Activated CD8-positive, alpha-beta memory T cell treated with anti-CD3 and anti-CD28 coated beads, Interleukin-2, amount 50 U/mL, for 24 hours (primary cell): ENCODE measurements around the gene CARD19.

ENCODE experiments used
- DNase-seq: peaks from one replicate; pipeline ENCODE4 v3.0.0-alpha.2; 2020; ENCODE audit errors: extremely low read depth

The CARD19 gene

DNA sequence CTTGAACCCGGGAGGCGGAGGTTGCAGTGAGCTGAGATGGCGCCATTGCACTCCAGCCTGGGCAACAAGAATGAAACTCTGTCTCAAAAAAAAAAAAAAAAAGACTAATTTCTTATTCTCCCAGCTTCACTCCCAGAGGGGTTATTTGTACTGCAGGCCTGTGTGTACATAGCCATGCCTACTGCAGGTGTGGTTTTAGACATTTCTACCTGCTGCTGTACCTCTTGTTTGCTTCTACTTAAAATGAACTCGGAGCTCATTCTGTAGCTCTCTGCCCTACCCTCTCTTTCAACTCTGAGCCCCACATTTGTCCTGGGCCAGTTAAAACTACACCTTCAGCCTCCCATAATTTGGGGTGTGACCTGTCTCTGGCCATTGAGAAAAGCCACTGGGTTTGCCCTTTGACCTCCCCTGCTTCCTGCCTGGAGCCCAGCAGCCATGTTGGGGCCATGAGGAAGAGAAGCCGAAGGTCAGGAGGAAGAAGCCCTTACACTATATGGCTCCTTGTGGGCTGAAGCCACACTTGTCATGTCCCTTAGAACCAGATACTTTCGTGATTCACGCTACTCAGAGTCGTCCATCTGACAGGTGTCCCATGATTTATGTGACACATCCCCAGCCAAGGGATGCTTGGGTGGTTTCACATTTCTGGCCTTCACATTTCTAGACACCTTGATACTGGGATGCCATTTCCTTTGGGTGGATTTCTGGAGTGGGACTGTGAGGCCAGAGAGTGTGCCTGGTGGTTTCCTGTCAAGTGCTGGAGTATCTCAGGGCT is 9.4 kb upstream of the CARD19 start:
- no peak for DNase-seq

DNA sequence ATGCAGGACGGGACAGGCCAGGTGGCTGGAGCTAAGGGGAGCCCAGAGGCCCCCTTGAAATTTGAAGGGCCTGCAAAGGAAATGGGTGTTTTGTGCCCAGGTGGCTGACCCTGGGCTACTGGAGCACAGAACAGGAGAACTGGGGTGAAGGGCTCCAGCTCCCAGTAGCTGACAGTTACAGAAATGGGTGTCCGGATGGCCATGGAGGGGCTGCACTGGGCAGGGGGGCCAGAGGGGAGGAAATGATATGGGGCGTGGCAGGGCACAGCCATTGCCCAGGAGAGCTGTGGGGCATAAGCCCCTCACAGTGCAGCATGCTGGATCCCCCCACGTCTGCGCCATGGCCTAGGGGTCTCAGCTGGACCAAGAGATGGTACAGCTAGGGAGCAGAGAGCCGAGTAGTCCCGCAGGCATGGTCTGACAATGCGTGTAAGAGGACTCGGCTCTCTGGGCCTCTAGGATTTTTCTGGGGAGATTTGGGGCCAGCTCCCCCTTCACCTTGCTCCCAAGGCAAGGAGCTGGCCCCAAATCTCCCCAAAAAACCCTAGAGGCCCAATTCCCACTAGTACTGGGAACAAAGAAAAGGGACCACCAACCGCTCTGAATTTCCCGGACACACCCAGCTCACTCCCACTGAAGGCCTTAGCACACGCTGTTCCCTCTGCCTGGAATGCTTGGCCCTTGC is 7.9 kb upstream of the CARD19 start:
- no peak for DNase-seq

DNA sequence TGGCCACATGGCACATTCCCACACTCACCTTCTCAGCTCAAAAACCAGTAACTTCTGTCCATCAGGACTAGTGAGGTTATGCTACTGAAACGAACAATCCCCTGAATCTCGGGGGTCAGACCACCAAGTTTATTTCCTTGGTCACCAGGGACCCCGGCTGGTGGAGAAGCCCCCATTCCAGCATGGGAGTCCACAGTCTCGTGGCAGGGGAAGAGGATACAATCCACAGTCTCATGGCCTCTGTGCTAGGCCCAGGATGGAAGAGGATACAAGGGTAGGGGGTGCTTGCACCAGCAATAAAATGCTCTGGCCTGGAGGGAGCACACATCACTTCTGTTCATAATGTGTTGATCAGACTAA is 7.4 kb upstream of the CARD19 start:
- DNase-seq = no peak

DNA sequence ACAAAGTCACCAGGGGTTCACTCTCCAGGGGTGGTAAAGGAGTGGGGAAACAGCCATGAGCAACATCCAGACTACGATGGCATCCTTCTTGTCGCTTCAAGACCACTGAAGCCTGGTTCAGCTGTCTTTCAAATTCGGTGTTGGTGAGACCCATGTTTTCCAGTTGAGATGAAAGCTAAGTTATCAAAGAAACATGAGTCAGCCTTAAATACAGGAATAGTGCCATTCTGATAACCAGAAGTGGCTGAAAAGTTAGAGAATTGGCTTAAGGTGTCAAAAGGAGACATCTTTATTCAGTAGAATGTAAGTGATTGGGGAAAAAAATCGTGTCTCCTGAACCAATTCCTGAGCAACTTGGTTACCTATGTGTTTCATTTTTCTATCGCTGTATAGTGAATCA is 7.0 kb upstream of the CARD19 start:
- no peak for DNase-seq

DNA sequence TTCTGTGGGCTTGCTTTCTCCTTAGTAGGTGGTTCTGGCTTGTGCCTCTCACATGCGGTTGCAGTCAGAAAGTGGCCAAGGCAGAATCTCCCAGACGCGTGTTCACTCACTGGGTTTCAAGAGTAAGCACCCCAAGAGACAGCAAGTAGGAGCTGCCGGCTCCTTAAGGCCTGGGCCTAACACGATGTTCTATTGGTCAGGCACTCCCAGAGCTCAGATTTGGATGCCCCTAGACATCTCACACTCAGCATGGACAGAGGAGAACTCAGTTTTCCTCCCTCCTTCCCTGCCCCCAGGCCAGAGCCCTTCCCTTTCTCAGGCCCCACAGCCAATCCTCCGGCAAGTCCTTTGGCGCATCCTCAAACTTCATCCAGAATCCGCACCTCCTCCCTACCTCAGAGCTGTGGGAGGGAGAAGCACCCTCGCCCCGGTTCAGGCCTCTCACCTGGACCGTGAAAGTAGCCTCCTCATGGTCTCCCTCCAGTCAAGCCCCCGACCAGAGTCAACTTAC is 6.5 kb upstream of the CARD19 start:
- no peak for DNase-seq

DNA sequence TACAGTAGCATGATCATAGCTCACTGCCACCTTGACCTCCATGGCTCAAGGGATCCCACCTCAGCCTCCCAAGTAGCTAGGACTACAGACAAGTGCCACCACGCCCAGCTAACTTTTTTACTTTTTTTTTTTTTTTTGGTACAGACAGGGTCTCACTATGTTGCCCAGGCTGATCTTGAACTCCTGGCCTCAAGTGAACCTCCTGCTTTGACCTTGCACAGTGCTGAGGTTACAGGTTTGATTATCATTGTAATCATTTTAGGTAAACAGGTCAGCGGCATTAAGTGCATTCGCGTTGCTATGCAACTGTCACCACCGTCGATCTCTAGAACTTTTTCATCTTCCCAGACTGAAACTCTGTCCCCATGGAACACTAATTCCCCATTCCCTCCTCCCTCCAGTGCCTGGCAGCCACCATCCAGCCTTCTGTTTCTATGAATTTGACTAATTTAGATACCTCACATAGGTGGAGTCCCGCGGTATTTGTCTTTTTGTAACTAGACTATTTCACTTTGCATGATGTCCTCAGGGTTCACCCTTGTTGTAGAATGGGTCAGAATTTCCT is 5.8 kb upstream of the CARD19 start:
- DNase-seq = no peak

DNA sequence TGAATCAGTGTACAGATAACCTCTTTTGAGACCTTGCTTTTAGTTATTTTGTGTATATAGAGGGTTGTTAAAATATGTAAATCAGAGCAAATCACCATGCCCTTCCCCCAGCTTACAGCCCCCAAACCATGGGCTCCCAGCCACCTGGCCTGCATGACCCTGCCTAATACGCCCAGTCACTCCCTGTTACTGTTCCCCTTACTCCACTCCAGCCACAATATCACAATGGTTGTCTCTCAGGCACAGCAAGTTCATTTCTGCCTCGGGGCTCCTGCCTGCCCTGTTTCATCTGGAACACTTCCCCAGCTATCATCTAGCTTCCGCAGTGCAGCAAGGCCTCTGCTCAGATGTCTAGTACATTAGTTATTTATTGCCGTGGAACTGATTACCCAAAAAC is 5.0 kb upstream of the CARD19 start:
- no peak for DNase-seq

DNA sequence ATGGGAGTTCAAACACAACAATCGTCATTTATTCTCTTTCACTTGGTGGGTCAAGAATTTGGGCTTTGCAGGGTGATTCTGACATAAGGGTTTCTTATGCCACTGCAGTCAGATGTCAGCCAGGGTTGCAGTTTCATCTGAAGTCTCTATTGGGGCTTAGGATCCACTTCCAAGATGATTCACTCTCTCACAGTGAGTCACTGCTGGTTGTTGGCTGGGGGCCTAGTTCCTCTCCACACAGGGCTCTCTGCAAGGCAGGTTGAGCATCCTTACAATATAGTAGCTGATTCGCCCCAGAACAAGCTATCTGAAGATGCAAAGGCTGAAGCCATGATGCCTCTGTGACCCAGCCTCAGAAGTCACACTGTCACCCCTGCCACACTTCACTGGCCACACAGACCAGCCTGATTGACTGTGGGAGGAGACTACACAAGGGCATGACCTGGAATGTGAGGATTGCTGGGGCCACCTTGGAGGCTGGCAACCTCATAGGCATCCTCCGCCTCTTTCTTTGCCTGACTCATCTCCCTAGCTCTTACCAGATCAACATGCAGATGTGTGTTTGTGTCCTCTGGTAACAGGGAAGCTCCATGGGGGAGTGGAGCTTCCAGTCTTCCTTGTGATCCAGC is 4.5 kb upstream of the CARD19 start:
- no peak for DNase-seq

DNA sequence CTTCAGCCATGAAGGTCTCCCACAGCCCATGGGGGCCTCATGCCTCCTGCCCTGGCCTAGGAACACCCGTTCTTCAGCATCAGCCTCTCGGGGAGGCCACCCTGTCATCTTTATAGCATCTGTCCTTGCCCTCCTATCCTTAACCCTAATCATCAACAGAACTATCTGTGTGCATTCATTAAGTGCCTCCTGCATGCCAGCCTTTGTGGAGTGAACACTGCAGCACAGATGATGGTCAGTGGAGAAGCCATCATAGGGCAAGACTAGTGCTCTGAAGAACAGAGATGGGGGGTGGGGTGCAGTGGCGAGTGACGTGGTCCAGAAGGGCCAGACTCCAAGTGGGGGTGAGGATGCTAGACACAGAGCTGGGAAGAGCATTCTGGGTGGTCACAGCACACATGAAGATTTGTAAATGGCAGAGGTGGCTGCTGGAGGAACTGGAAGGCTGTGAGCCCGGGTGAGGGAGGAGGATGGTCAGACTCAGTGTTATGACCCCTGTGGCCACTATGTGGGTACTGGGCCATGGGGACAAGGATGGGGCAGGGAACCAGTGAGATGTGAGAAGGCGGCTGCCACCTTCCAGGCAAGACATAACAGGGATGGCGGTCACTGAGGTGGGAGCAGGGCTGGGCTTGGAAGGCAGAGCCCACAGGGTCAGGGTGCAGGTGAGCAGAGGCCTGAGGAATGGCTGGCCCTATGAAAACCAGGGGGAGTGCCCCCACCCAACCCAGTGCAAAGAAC is 3.6 kb upstream of the CARD19 start:
- no peak for DNase-seq

DNA sequence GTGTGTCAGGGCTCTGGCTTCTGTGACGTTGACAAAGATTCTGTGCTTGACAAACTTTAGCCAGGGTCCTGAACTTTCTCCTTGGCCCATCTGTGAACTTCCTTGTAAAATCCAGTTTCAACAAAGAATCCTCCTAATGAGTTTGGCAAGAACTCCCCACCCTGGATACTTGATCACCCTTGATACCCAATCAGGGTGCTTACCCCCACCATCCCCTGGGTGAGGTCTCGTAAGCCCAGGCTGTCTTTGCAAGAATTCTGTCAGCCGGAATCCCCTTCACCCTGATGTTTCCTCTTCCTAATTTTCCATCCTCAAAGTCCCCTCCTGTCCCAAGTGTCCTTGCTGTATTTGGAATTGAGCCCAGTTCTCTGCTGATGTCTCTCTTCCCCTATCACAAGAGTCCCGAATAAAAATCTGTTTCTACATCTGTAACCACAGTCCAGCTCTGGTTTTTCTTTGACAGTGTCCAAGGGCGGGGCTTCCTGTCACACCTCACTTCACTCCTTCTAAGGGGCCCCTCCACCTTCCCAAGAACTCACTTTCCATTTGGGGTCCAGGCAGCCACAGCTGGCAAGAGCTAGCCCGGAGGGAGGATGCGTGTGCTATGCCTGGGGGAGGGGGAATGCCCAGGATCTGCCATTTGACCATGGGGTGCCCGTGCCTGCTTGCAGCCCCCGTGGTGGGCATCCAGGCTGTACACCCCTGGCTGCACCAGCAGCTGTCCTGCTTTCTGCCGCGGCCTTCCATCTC is 2.7 kb upstream of the CARD19 start:
- DNase-seq = no peak

DNA sequence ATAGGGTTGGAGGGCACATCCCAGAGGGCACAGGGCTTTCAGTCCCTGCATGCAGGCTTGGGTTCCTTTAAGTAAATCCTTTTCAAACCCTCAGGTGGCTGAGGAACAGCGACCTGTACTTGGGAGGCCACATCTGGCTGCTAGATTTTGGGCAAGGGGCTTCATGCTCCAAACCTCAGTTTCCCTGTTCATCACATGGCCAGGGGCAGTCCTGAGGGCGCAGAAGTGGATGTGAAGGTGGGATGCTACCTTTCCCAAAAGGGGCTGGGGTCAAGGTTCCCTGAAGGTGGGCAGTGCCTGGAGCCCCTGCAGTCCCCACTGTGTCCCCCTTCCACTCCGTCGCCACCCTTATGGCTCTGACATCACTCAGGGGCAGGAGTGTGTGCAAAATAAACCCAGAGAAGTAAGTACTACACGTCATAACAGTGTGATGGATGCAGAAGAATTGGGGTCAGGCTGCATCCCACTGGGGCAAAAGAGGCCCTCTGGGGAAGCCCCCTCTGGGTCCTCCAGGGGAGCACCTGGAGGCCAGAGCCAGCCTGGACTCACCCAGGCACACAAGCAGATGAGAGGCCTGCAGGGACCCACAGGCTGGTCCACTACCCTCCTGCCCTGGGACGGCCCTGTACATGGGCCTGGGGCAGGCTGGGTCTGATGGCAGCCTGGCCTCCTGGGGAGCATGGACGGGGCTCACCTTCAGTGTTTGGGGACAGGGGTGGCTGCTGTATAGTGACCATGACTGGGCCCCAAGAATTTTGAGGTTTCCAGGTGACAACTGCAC is 1.9 kb upstream of the CARD19 start:
- DNase-seq = no peak

DNA sequence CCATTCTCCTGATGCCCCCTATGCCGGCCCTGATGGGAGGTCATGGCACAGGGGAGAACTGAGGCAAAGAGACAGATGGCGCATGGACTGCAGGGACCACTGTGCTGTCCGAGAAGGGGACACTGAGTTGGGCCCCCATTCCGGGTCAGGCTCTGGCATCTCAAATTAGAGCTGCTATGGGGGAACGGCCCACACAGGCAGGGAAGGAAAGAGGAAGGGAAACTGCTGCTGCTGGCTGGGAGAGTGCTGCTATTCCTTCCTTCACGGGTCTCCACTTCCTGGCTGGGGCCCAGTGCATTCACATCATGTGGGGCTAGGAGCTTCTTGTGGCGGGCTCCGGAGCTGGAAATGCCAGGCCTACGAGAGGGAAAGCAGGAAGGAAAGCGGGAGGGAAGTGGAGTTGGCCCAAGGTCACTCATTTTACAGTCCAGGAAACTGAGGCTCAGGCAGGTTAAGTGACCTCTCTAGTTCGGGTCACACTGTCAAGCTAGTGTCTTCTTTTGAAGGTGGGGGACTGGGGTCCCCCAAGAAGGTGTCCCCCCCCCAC is 1.3 kb upstream of the CARD19 start:
- DNase-seq = no peak

DNA sequence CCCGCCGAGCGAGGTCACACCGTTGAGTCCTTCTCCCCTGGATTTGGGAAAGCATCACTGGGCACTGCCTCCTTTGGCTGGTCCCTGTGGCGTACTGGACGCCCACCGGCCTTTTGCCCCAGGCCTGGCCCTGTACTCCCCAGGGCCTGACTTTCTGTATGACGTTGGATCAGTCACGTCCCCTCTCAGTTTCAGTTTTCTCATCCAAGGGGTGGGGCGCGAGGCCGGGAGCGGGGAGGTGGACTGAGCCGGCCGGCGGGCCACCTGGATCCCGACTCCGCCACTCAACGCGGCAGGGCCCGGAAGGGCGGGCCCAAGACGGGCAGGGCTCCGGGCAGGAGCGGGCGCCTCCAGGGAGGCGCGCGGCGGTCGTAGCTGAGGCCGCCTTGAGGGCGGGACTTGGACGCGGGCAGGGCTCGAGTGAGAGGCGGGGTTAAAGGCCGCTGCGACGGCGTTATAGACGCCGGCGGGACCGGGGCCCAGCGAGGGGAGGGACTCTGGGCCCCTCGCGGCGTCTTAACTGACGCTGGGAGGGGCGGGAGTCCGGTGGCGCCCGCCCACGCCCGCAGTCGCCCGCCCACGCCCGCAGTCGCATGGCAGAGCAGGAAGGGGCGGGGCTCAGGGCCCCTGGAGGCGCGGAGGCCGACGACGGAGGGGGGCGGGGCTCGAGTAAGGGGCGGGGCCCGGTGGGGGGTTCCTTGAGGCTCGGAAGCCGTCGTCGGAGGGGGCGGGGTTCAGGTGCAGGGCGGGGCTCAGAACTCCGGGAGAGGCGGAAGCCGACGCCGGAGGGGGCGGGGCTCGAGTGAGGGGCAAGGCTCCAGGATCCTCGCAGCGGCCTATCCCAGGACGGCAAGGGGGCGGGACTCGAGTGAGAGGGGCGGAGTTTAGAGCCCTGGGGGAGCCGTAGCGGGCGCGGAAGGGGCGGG is 549 bp upstream of the CARD19 start:
- DNase-seq = peak; percentile 100

DNA sequence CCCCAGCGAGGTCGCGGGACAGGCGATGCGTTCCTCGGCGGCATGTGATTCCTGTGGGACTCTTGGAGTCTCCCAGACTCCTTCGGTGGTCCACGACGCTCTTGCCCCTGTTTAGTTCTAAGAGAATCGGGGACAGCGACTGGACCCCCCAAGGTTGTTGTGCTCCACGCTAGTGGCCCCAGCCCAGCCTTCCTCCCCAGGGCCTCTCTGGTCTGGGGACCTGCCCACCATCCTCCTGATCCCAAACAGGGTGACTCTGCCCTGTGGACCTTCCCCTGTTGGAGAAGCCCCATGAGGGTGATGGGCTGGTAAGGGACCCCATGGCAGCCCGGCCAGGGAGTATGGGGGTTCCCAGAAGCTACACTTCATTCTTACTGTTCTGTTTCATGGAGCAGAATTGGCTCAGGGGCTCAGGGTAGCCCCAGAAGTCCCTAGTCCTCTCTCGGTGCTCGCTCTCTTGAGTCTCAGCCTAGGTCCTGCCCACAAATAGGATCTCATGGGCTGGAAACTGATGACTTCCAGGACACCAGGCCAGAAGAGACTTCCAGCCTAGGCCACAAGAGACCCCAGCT is 880 bp downstream of the CARD19 start:
- no peak for DNase-seq

DNA sequence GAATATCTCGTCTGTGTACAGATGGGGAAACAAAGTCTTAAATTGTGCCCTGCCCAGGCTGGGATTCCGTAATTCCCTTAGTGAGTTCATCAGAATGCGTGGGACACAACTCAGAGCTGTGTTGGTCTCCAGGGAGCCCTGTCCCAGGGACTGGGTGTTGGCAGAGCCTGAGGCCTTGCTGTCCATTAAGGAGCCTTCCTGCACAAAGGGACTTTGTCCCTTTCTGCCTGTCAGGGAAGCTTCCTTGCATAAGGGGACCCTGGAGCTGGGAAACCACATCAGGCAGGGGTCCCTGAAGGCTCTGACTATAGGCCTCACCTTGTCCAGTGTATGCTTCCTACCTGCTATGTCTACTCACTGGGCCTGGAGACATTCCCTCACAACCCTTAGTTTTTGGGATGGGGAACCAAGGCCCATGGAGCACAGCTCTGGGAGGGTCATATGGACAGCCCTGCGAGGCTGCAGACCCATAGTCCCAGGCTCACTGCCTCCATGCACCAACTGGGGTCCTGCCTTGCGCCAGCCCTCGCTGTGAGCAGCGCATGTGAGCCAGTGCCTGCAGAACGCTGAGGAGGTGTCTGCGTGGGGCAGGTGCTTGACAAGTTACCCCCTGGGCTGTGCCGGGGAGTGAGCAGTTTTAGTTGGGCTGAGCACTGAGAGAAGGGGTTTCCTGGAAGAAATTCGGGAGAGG is 1.6 kb downstream of the CARD19 start:
- no peak for DNase-seq

DNA sequence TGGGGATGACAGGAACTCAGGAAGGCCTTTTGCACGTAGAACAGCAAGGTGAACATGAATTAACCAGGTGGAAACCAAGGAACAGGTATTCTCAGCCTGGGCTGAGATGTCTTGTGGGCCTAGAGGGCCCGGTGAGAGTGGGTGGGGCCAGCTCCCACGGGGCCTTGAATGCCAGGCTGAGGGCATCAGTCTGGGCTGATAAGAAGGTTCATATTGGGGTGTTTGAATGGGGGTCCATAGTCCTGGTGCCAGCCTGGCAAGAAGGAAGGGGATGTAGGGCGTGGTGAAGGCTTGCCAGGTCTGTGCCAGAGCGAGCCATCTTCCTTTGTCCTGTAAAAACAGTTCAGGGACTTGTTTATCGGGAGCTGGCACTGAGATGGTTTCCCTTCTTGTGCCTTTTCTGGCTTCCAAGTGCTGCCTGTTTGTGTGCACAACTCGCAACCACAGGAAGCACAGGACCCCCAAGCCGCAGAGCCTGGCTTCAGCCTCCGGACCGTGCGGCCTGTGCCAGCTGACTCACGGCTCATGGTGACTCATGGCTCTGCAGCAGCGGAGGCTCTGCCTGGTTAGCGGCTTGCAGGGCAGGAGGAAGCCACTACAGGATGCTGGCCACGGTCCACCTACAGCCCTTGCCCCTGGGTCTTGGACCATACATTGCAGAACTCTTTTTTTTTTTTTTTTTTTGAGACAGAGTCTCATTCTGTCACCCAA is 2.4 kb downstream of the CARD19 start:
- no peak for DNase-seq

DNA sequence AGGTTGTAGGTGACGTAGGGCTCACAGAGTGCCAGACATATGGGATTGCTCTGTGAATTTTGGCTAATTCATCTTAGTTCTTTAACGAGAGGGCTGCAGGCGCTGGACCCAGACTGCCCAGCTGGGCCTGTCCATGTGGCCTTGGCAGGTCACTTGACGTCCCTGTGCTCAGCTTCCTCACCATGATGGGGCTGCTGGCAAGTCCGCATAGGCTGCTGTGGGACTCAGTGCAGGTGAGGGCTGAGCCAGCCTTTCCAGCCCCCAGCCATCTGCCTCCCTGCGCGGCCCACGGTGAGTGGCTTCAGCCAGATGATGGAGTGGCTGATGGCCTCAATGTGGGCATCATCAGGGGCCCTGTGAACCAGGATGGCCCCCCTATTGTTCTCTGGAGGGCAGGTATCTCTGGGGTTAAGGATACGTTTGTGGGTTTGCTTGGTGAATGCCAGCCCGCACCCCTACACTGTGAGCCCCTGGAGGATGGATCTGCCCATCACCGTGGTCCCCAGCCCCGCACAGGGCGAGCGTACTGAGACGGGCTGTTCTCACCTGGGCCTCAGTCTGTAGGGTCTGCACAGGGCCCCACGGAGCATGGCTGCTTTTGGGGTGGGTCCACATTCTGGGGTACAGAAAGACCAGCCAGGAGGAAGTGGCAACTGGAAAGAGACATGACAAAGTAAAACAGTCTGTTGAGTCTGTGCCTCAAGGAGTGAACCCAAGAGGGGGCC is 3.7 kb downstream of the CARD19 start:
- no peak for DNase-seq
